ENCODE data around the gene TRIM17.

Gene TRIM17

DNA sequence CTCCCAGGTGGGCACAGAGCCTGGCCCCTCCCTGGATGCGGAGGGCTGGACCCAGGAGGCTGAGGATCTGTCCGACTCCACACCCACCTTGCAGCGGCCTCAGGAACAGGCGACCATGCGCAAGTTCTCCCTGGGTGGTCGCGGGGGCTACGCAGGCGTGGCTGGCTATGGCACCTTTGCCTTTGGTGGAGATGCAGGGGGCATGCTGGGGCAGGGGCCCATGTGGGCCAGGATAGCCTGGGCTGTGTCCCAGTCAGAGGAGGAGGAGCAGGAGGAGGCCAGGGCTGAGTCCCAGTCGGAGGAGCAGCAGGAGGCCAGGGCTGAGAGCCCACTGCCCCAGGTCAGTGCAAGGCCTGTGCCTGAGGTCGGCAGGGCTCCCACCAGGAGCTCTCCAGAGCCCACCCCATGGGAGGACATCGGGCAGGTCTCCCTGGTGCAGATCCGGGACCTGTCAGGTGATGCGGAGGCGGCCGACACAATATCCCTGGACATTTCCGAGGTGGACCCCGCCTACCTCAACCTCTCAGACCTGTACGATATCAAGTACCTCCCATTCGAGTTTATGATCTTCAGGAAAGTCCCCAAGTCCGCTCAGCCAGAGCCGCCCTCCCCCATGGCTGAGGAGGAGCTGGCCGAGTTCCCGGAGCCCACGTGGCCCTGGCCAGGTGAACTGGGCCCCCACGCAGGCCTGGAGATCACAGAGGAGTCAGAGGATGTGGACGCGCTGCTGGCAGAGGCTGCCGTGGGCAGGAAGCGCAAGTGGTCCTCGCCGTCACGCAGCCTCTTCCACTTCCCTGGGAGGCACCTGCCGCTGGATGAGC, 44.3 kb downstream of the TRIM17 start:
- Histone ChIP-seq H3K9ac (ENCODE audit: low read length) (peak overlapping the region; percentile 34; the same call in 1 of the 2 replicates), H4K20me1 (ENCODE audit: insufficient read depth, low read length) (no peaks in the 10 kb centered on the region), H3K36me3 (replicated peaks; ENCODE audit: low read depth, low read length) (no peaks in the 10 kb centered on the region), H3K4me3 (ENCODE audit: low read length) (peak overlapping the region; percentile 71), H2AFZ (ENCODE audit: low read depth, low read length) (peak overlapping the region; percentile 63; the same call in 1 of the 2 replicates), H3K27me3 (ENCODE audit: low read depth, low read length) (no peaks in the 10 kb centered on the region), H3K4me1 (ENCODE audit: low read length) (peaks cover 17% of the 10 kb centered on the region), H3K27ac (ENCODE audit: low read length) (no peak overlapping the region), H3K9me3 (ENCODE audit: insufficient read depth, low read length) (no peaks in the 10 kb centered on the region), H3K79me2 (ENCODE audit: low read length) (no peaks in the 10 kb centered on the region), H3K4me2 (ENCODE audit: low read length) (peak overlapping the region; percentile 83)
- no peak for TF ChIP-seq EZH2phosphoT487 (IDR thresholded peaks at IDR 0.05; ENCODE audit: low read depth)
- TF ChIP-seq, protein P1, sequence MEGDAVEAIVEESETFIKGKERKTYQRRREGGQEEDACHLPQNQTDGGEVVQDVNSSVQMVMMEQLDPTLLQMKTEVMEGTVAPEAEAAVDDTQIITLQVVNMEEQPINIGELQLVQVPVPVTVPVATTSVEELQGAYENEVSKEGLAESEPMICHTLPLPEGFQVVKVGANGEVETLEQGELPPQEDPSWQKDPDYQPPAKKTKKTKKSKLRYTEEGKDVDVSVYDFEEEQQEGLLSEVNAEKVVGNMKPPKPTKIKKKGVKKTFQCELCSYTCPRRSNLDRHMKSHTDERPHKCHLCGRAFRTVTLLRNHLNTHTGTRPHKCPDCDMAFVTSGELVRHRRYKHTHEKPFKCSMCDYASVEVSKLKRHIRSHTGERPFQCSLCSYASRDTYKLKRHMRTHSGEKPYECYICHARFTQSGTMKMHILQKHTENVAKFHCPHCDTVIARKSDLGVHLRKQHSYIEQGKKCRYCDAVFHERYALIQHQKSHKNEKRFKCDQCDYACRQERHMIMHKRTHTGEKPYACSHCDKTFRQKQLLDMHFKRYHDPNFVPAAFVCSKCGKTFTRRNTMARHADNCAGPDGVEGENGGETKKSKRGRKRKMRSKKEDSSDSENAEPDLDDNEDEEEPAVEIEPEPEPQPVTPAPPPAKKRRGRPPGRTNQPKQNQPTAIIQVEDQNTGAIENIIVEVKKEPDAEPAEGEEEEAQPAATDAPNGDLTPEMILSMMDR (IDR thresholded peaks at IDR 0.05; ENCODE audit: low read depth, low read length): no peak

DNA sequence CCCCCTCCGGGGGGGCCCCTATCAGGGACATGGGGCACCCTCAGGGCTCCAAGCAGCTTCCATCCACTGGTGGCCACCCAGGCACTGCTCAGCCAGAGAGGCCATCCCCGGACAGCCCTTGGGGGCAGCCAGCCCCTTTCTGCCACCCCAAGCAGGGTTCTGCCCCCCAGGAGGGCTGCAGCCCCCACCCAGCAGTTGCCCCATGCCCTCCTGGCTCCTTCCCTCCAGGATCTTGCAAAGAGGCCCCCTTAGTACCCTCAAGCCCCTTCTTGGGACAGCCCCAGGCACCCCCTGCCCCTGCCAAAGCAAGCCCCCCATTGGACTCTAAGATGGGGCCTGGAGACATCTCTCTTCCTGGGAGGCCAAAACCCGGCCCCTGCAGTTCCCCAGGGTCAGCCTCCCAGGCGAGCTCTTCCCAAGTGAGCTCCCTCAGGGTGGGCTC, 44.9 kb downstream of the TRIM17 start:
- Histone ChIP-seq H4K20me1 (ENCODE audit: insufficient read depth, low read length) (no peaks in the 10 kb centered on the region), H3K9ac (ENCODE audit: low read length) (no peak overlapping the region), H3K9me3 (ENCODE audit: insufficient read depth, low read length) (no peaks in the 10 kb centered on the region), H3K4me2 (ENCODE audit: low read length) (no peak overlapping the region), H2AFZ (ENCODE audit: low read depth, low read length) (no peak overlapping the region), H3K27ac (ENCODE audit: low read length) (no peak overlapping the region), H3K79me2 (ENCODE audit: low read length) (no peaks in the 10 kb centered on the region), H3K4me1 (ENCODE audit: low read length) (peaks cover 17% of the 10 kb centered on the region), H3K27me3 (ENCODE audit: low read depth, low read length) (no peaks in the 10 kb centered on the region), H3K36me3 (replicated peaks; ENCODE audit: low read depth, low read length) (no peaks in the 10 kb centered on the region), H3K4me3 (ENCODE audit: low read length) (no peak overlapping the region)
- TF ChIP-seq, protein P1 (IDR thresholded peaks at IDR 0.05; ENCODE audit: low read depth, low read length): no peak
- TF ChIP-seq EZH2phosphoT487 (IDR thresholded peaks at IDR 0.05; ENCODE audit: low read depth): no peak

DNA sequence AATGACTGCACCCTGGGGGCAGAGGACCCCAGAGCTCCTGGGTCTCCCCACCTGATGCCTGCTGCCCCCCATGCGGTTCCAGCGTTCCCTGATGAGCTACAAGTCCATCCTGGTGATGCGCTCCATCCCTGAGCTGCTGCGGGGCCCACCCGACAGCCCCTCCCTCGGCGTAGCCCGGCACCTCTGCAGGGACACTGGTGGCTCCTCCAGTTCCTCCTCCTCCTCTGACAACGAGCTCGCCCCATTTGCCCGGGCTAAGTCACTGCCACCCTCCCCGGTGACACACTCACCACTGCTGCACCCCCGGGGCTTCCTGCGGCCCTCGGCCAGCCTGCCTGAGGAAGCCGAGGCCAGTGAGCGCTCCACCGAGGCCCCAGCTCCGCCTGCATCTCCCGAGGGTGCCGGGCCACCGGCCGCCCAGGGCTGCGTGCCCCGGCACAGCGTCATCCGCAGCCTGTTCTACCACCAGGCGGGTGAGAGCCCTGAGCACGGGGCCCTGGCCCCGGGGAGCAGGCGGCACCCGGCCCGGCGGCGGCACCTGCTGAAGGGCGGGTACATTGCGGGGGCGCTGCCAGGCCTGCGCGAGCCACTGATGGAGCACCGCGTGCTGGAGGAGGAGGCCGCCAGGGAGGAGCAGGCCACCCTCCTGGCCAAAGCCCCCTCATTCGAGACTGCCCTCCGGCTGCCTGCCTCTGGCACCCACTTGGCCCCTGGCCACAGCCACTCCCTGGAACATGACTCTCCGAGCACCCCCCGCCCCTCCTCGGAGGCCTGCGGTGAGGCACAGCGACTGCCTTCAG, 45.5 kb downstream of the TRIM17 start:
- Histone ChIP-seq H3K27me3 (ENCODE audit: low read depth, low read length) (no peaks in the 10 kb centered on the region), H3K4me2 (ENCODE audit: low read length) (no peak overlapping the region)

More for the DNA sequence above, 45.5 kb downstream of the TRIM17 start:
- no peak for TF ChIP-seq EZH2phosphoT487 (IDR thresholded peaks at IDR 0.05; ENCODE audit: low read depth)
- TF ChIP-seq, protein P1 (IDR thresholded peaks at IDR 0.05; ENCODE audit: low read depth, low read length): no peak
- H3K79me2 ChIP-seq (ENCODE audit: low read length): no peaks in the 10 kb centered on the region
- H3K9ac ChIP-seq (ENCODE audit: low read length): no peak overlapping the region
- peaks cover 17% of the 10 kb centered on the region for H3K4me1 ChIP-seq (ENCODE audit: low read length)
- no peaks in the 10 kb centered on the region for H3K36me3 ChIP-seq (replicated peaks; ENCODE audit: low read depth, low read length)
- no peaks in the 10 kb centered on the region for H3K9me3 ChIP-seq (ENCODE audit: insufficient read depth, low read length)
- H3K4me3 ChIP-seq (ENCODE audit: low read length): no peak overlapping the region
- H4K20me1 ChIP-seq (ENCODE audit: insufficient read depth, low read length): no peaks in the 10 kb centered on the region
- H3K27ac ChIP-seq (ENCODE audit: low read length): no peak overlapping the region
- no peak overlapping the region for H2AFZ ChIP-seq (ENCODE audit: low read depth, low read length)
